ENCODE data around the gene BTBD9. TPM values are rescaled to one million over a fixed set of nuclear protein-coding genes. Genes with fewer than 3 reads are reported as not detected.

Gene BTBD9
- total RNA-seq, 1 experiment from 2014 or later, result 6.5 TPM

- no peak for DNase-seq (ENCODE audit: low read depth)
Observed at GRCh38 chr6:38599261-38599660, 40.5 kb downstream of the BTBD9 start.

GRCh38 chr6:38593998-38594665, 45.6 kb downstream of the BTBD9 start:
- no peak for DNase-seq (ENCODE audit: low read depth)

GRCh38 chr6:38593409-38593808, 46.3 kb downstream of the BTBD9 start:
- no peak for DNase-seq (ENCODE audit: low read depth)

- no peak for DNase-seq (ENCODE audit: low read depth)
Observed at GRCh38 chr6:38591439-38591838, 48.3 kb downstream of the BTBD9 start.

GRCh38 chr6:38589367-38589720, 50.4 kb downstream of the BTBD9 start:
- DNase-seq (ENCODE audit: low read depth), result no peak

- peak; percentile 41 for DNase-seq (ENCODE audit: low read depth)
Observed at GRCh38 chr6:38588631-38589366, 50.9 kb downstream of the BTBD9 start.

- no peak for DNase-seq (ENCODE audit: low read depth)
Observed at GRCh38 chr6:38587766-38588362, 51.9 kb downstream of the BTBD9 start.

GRCh38 chr6:38586992-38587391, 52.7 kb downstream of the BTBD9 start:
- no peak for DNase-seq (ENCODE audit: low read depth)

- no peak for DNase-seq (ENCODE audit: low read depth)
Observed at GRCh38 chr6:38584731-38585130, 55.0 kb downstream of the BTBD9 start.

GRCh38 chr6:38583523-38583922, 56.2 kb downstream of the BTBD9 start:
- no peak for DNase-seq (ENCODE audit: low read depth)

- DNase-seq (ENCODE audit: low read depth), result no peak
Observed at GRCh38 chr6:38580030-38580429, 59.7 kb downstream of the BTBD9 start.

- DNase-seq (ENCODE audit: low read depth), result no peak
Observed at GRCh38 chr6:38579010-38579628, 60.6 kb downstream of the BTBD9 start.

GRCh38 chr6:38578075-38578474, 61.7 kb downstream of the BTBD9 start:
- no peak for DNase-seq (ENCODE audit: low read depth)

GRCh38 chr6:38577492-38577891, 62.2 kb downstream of the BTBD9 start:
- no peak for DNase-seq (ENCODE audit: low read depth)

GRCh38 chr6:38573801-38574395, 65.8 kb downstream of the BTBD9 start:
- DNase-seq (ENCODE audit: low read depth), result no peak

GRCh38 chr6:38572186-38572813, 67.4 kb downstream of the BTBD9 start:
- DNase-seq (ENCODE audit: low read depth), result no peak

GRCh38 chr6:38571721-38572120, 68.0 kb downstream of the BTBD9 start:
- no peak for DNase-seq (ENCODE audit: low read depth)

- peak; percentile 11 for DNase-seq (ENCODE audit: low read depth)
Observed at GRCh38 chr6:38570750-38571149, 69.0 kb downstream of the BTBD9 start.

- DNase-seq (ENCODE audit: low read depth), result peak; percentile 86
Observed at GRCh38 chr6:38567436-38567835, 72.3 kb downstream of the BTBD9 start.

GRCh38 chr6:38566295-38567030, 73.3 kb downstream of the BTBD9 start:
- peak; percentile 22 for DNase-seq (ENCODE audit: low read depth)

GRCh38 chr6:38564301-38564700, 75.4 kb downstream of the BTBD9 start:
- no peak for DNase-seq (ENCODE audit: low read depth)

Data from LHCN-M2 (cell line).